Stomach (tissue), 4 donors: Measurements from ENCODE around the gene LENEP.

Experiments used
- EP300 ChIP-seq: sonication (generic); formaldehyde crosslinking; IDR thresholded peaks from one replicate; pipeline ENCODE4 v1.6.1; 2017; ENCODE audit warnings: antibody characterized with exemption
- POLR2AphosphoS5 ChIP-seq, 3 donors: sonication (generic); formaldehyde crosslinking; IDR thresholded peaks; one replicate each; pipeline ENCODE4 v1.6.1; 2016; ENCODE audit warnings: antibody characterized with exemption in 3 of 3
- TF ChIP-seq, protein P1 (sequence below), 7 experiments: fragments of 450-650 bp in 4 of 7; fragments of 200-600 bp in 3 of 7; sonication (generic) in 3 of 7; IDR thresholded peaks; one replicate each; pipeline ENCODE4 v1.5.1; 2016 to 2019; ENCODE audit warnings: antibody characterized with exemption in 7 of 7, control low read depth in 2 of 7, mild to moderate bottlenecking in 1 of 7

GRCh38 chr1:154983776-154984466 is 9.5 kb upstream of the LENEP start:
- TF ChIP-seq EP300 (no peak), POLR2AphosphoS5 (IDR thresholded peaks at IDR 0.05) (no peak)
- TF ChIP-seq, protein P1, sequence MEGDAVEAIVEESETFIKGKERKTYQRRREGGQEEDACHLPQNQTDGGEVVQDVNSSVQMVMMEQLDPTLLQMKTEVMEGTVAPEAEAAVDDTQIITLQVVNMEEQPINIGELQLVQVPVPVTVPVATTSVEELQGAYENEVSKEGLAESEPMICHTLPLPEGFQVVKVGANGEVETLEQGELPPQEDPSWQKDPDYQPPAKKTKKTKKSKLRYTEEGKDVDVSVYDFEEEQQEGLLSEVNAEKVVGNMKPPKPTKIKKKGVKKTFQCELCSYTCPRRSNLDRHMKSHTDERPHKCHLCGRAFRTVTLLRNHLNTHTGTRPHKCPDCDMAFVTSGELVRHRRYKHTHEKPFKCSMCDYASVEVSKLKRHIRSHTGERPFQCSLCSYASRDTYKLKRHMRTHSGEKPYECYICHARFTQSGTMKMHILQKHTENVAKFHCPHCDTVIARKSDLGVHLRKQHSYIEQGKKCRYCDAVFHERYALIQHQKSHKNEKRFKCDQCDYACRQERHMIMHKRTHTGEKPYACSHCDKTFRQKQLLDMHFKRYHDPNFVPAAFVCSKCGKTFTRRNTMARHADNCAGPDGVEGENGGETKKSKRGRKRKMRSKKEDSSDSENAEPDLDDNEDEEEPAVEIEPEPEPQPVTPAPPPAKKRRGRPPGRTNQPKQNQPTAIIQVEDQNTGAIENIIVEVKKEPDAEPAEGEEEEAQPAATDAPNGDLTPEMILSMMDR (IDR thresholded peaks at IDR 0.05) = no peak
